ENCODE data around the gene ERFL.

GRCh38 chr19:41921577-41922576, 6.4 kb downstream of the ERFL start:
- no peak for TF ChIP-seq JUND (IDR thresholded peaks at IDR 0.05; ENCODE audit: low read length)
- TF ChIP-seq TBP (IDR thresholded peaks at IDR 0.05; ENCODE audit: low read depth, low read length) = no peak
- TF ChIP-seq EP300 (IDR thresholded peaks at IDR 0.05; ENCODE audit: borderline replicate concordance in 1 of 2, low read depth in 2 of 2, low read length in 2 of 2) = no peak
- no peak for TF ChIP-seq SIN3A (conservative IDR thresholded peaks at IDR 0.05 in 1 of 2, IDR thresholded peaks at IDR 0.05 in 1 of 2; ENCODE audit: low read depth in 1 of 2, low read length in 2 of 2)
- no peak for TF ChIP-seq CTCF (IDR thresholded peaks at IDR 0.05; ENCODE audit: control extremely low read depth in 1 of 3, insufficient read depth in 1 of 3, low read depth in 1 of 3, low read length in 3 of 3)
- TF ChIP-seq POLR2AphosphoS5 (IDR thresholded peaks at IDR 0.05; ENCODE audit: low read depth, low read length) = no peak

Measured in H1 (cell line).